ENCODE data around the gene APOBEC4. TPM values are rescaled to one million over a fixed set of nuclear protein-coding genes. Genes with fewer than 3 reads are reported as not detected.

APOBEC4 gene
- total RNA-seq, 1 experiment from 2014 or later, result not detected

- no peaks in the 10 kb centered on the region for H4K20me1 ChIP-seq (ENCODE audit: insufficient read depth)
- no peaks in the 10 kb centered on the region for H3K79me2 ChIP-seq (ENCODE audit: insufficient read depth, low read length)
- no peak for ATAC-seq
- POLR2A ChIA-PET, result no interaction called here
- TF ChIP-seq ZFX (IDR thresholded peaks at IDR 0.05) (no peak), EGR1 (IDR thresholded peaks at IDR 0.05; ENCODE audit: low read depth) (no peak)
- intact Hi-C loops (cut with micrococcal nuclease), result no loop called here
- H3K4me3 ChIP-seq (replicated peaks in 1 of 2; ENCODE audit: low read depth in 1 of 2, low read length in 2 of 2), result no peak overlapping the region
- RAD21 ChIA-PET (ENCODE audit: low non-redundant PET in 1 of 2, low total read pairs in 2 of 2, uncharacterized antibody in 2 of 2, unreplicated experiment in 2 of 2), result no interaction called here
- CTCF ChIA-PET, result no interaction called here
- H3K4me2 ChIP-seq (ENCODE audit: low read length), result no peak overlapping the region
- no peaks in the 10 kb centered on the region for H3K36me3 ChIP-seq (ENCODE audit: control insufficient read depth in 1 of 2, insufficient read depth in 2 of 2, low read length in 2 of 2)
- no peaks in the 10 kb centered on the region for H3K27me3 ChIP-seq (ENCODE audit: insufficient read depth, low read length)
- no TSS peak for BruUV-seq (replicated peaks)
- no peak overlapping the region for H2AFZ ChIP-seq (ENCODE audit: low read depth, low read length, poor library complexity, severe bottlenecking)
- no peak overlapping the region for H3K27ac ChIP-seq (ENCODE audit: low read depth, low read length)
- no peak overlapping the region for H3K9ac ChIP-seq (ENCODE audit: low read length)
- H3K4me1 ChIP-seq (ENCODE audit: control insufficient read depth in 1 of 2, insufficient read depth in 2 of 2, low read length in 2 of 2), result peaks cover 0 to 12% of the 10 kb centered on the region in 2 experiments; a peak in 2 of 4 replicates
- H3K9me2 ChIP-seq (ENCODE audit: insufficient read depth), result no peaks in the 10 kb centered on the region
- no peaks in the 10 kb centered on the region for H3K9me3 ChIP-seq (ENCODE audit: control insufficient read depth in 1 of 2, insufficient read depth in 1 of 2, low read depth in 1 of 2, low read length in 2 of 2)
- DNase-seq (ENCODE audit: low read depth, low spot score), result no peak
Observed at GRCh38 chr1:183612407-183612806, 40.7 kb downstream of the APOBEC4 start.

- no peak overlapping the region for H2AFZ ChIP-seq (ENCODE audit: low read depth, low read length, poor library complexity, severe bottlenecking)
- H3K36me3 ChIP-seq (ENCODE audit: control insufficient read depth in 1 of 2, insufficient read depth in 2 of 2, low read length in 2 of 2), result no peaks in the 10 kb centered on the region
- intact Hi-C loops (cut with micrococcal nuclease), result no loop called here
- no peaks in the 10 kb centered on the region for H3K79me2 ChIP-seq (ENCODE audit: insufficient read depth, low read length)
- DNase-seq (ENCODE audit: low read depth, low spot score) (no peak), ATAC-seq (no peak)
- H3K9me3 ChIP-seq (ENCODE audit: control insufficient read depth in 1 of 2, insufficient read depth in 1 of 2, low read depth in 1 of 2, low read length in 2 of 2), result no peaks in the 10 kb centered on the region
- BruUV-seq (replicated peaks), result no TSS peak
- peaks cover 0 to 12% of the 10 kb centered on the region in 2 experiments; a peak in 2 of 4 replicates for H3K4me1 ChIP-seq (ENCODE audit: control insufficient read depth in 1 of 2, insufficient read depth in 2 of 2, low read length in 2 of 2)
- H4K20me1 ChIP-seq (ENCODE audit: insufficient read depth), result no peaks in the 10 kb centered on the region
- no peak overlapping the region for H3K27ac ChIP-seq (ENCODE audit: low read depth, low read length)
- no peak overlapping the region for H3K4me2 ChIP-seq (ENCODE audit: low read length)
- no peaks in the 10 kb centered on the region for H3K27me3 ChIP-seq (ENCODE audit: insufficient read depth, low read length)
- ChIA-PET POLR2A (no interaction called here), RAD21 (ENCODE audit: low non-redundant PET in 1 of 2, low total read pairs in 2 of 2, uncharacterized antibody in 2 of 2, unreplicated experiment in 2 of 2) (no interaction called here), CTCF (no interaction called here)
- no peak overlapping the region for H3K4me3 ChIP-seq (replicated peaks in 1 of 2; ENCODE audit: low read depth in 1 of 2, low read length in 2 of 2)
- H3K9ac ChIP-seq (ENCODE audit: low read length), result no peak overlapping the region
- H3K9me2 ChIP-seq (ENCODE audit: insufficient read depth), result no peaks in the 10 kb centered on the region
- TF ChIP-seq, protein P1, sequence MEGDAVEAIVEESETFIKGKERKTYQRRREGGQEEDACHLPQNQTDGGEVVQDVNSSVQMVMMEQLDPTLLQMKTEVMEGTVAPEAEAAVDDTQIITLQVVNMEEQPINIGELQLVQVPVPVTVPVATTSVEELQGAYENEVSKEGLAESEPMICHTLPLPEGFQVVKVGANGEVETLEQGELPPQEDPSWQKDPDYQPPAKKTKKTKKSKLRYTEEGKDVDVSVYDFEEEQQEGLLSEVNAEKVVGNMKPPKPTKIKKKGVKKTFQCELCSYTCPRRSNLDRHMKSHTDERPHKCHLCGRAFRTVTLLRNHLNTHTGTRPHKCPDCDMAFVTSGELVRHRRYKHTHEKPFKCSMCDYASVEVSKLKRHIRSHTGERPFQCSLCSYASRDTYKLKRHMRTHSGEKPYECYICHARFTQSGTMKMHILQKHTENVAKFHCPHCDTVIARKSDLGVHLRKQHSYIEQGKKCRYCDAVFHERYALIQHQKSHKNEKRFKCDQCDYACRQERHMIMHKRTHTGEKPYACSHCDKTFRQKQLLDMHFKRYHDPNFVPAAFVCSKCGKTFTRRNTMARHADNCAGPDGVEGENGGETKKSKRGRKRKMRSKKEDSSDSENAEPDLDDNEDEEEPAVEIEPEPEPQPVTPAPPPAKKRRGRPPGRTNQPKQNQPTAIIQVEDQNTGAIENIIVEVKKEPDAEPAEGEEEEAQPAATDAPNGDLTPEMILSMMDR (IDR thresholded peaks at IDR 0.05 in 2 of 3, conservative IDR thresholded peaks at IDR 0.05 in 1 of 3; ENCODE audit: borderline replicate concordance in 1 of 3, insufficient read depth in 1 of 3, low read depth in 2 of 3, low read length in 2 of 3), result no peak
Observed at GRCh38 chr1:183611021-183611420, 42.1 kb downstream of the APOBEC4 start.
